K562 (cell line): ENCODE results near the gene ICAM3. TPM values are rescaled to one million over a fixed set of nuclear protein-coding genes. Genes with fewer than 3 reads are reported as not detected.
A peak's percentile ranks its signal among the peaks of the same experiment; 100 is the strongest.

Experiments
- ATAC-seq: fragments of 200-7000 bp; cut with Tn5 transposase; 3 replicates; pipeline ENCODE4 v1.9.1; 2020; ENCODE audit warnings: moderate library complexity
- BruUV-seq: library from RNA; stranded (reverse); fragments of 400-500 nt; replicated peaks from 2 replicates; lab custom pipeline; 2021; lab: Mats Ljungman, UMichigan
- CTCF ChIA-PET: fragments of 300-600 bp; formaldehyde crosslinking; extraction: SDS; loops from one replicate; lab custom pipeline; 2021; ENCODE audit warnings: low intra/inter-chr PET ratio; lab: Yijun Ruan, JAX
- POLR2A ChIA-PET: fragments of 300-600, 350-650 bp; sonication (Branson Sonifier 250); formaldehyde crosslinking; extraction: SDS; loops from one replicate; lab custom pipeline; 2021; ENCODE audit warnings: antibody characterized with exemption, inconsistent platforms; lab: Yijun Ruan, JAX
- DNase-seq, 4 experiments: peaks; one replicate each; pipeline versions ENCODE4 v3.0.0 to v3.0.0-alpha.2; 2011 to 2018; ENCODE audit warnings: low spot score in 3 of 4, mixed read lengths in 3 of 4; ENCODE audit errors: extremely low read depth in 1 of 4
- FAIRE-seq: peaks from 2 replicates; lab custom pipeline; 2011; peaks lifted over from hg19 to GRCh38; lab: Jason Lieb, UNC
- H2AFZ ChIP-seq: 2 replicates; pipeline ENCODE4 v1.6.0; 2011; ENCODE audit warnings: low read depth, low read length, control low read depth, inconsistent platforms
- H3K27ac ChIP-seq: fragments of 200-600 bp; 3 replicates; pipeline ENCODE4 v1.8.0; 2011; ENCODE audit warnings: low read depth, mild to moderate bottlenecking, control low read depth, inconsistent platforms, low read length, moderate library complexity, mixed read lengths; ENCODE audit errors: extremely low read depth
- H3K27me3 ChIP-seq, 2 experiments: fragments of 300-600 bp in 1 of 2; 2 replicates in 1 of 2; 3 replicates in 1 of 2; pipeline versions ENCODE4 v1.6.0 to v1.8.0; 2011; ENCODE audit warnings: inconsistent platforms in 2 of 2, low read length in 2 of 2, mild to moderate bottlenecking in 1 of 2, mixed read lengths in 1 of 2, moderate library complexity in 1 of 2; ENCODE audit not compliant: control insufficient read depth in 2 of 2, insufficient read depth in 2 of 2
- H3K36me3 ChIP-seq: fragments of 300-600 bp; 3 replicates; pipeline ENCODE4 v1.8.0; 2011; ENCODE audit warnings: mild to moderate bottlenecking, low read length, inconsistent platforms; ENCODE audit not compliant: control insufficient read depth, insufficient read depth
- H3K4me1 ChIP-seq, 2 experiments: fragments of 200-600 bp in 1 of 2; replicated peaks in 1 of 2; 2 replicates in 1 of 2; 3 replicates in 1 of 2; pipeline versions ENCODE4 v1.5.1 to v1.8.0; 2011; ENCODE audit warnings: inconsistent platforms in 2 of 2, low read length in 2 of 2, mild to moderate bottlenecking in 1 of 2, mixed read lengths in 1 of 2, moderate library complexity in 1 of 2; ENCODE audit not compliant: control insufficient read depth in 2 of 2, insufficient read depth in 2 of 2
- H3K4me2 ChIP-seq: 2 replicates; pipeline ENCODE4 v1.6.1; 2011; ENCODE audit warnings: low read length, control low read depth, inconsistent platforms, mixed read lengths; ENCODE audit not compliant: insufficient read depth
- H3K4me3 ChIP-seq: fragments of 200-600 bp; sonication (generic), shearing (Covaris generic); 2 replicates; pipeline ENCODE4 v1.5.1; 2016; ENCODE audit warnings: control low read depth, inconsistent platforms
- H3K79me2 ChIP-seq: fragments of 200-600 bp; 3 replicates; pipeline ENCODE4 v1.8.0; 2011; ENCODE audit warnings: low read length, inconsistent platforms; ENCODE audit not compliant: control insufficient read depth, insufficient read depth
- H3K9ac ChIP-seq, 2 experiments: 2 replicates each; pipeline versions ENCODE4 v1.6.0 to v1.6.1; 2011; ENCODE audit warnings: low read depth in 2 of 2, low read length in 2 of 2, control low read depth in 1 of 2, inconsistent platforms in 1 of 2, mild to moderate bottlenecking in 1 of 2, mixed read lengths in 1 of 2; ENCODE audit not compliant: insufficient read depth in 1 of 2
- H3K9me1 ChIP-seq: one replicate; pipeline ENCODE4 v1.6.0; 2011; ENCODE audit warnings: inconsistent platforms, mild to moderate bottlenecking, low read length, moderate library complexity; ENCODE audit not compliant: control insufficient read depth, insufficient read depth
- H3K9me3 ChIP-seq: replicated peaks from 2 replicates; pipeline ENCODE4 v1.5.1; 2011; ENCODE audit warnings: low read depth, low read length, inconsistent platforms; ENCODE audit not compliant: control insufficient read depth, insufficient read depth
- H4K20me1 ChIP-seq: replicated peaks from 2 replicates; pipeline ENCODE4 v1.6.1; 2011; ENCODE audit warnings: low read length, inconsistent platforms, mixed read lengths; ENCODE audit not compliant: control insufficient read depth, insufficient read depth
- CBX3 ChIP-seq, 2 experiments: IDR thresholded peaks; 1 replicate in 1 of 2; 2 replicates in 1 of 2; pipeline ENCODE4 v1.6.1; 2012; ENCODE audit warnings: inconsistent platforms in 2 of 2, low read length in 2 of 2, borderline replicate concordance in 1 of 2, control low read depth in 1 of 2
- COPS2 ChIP-seq: fragments of 450-650 bp; conservative IDR thresholded peaks from 2 replicates; pipeline ENCODE4 v1.6.1; 2016; ENCODE audit warnings: mild to moderate bottlenecking, moderate library complexity
- CSDE1 ChIP-seq, 2 experiments: fragments of 450-650 bp; IDR thresholded peaks; 2 replicates each; pipeline ENCODE4 v1.6.1; 2016; ENCODE audit warnings: mild to moderate bottlenecking in 1 of 2
- DACH1 ChIP-seq: fragments of 450-650 bp; IDR thresholded peaks from 2 replicates; pipeline ENCODE4 v1.6.1; 2018; ENCODE audit not compliant: partially characterized antibody
- ELF2 ChIP-seq: fragments of 250-450 bp; sonication (Bioruptor Pico); IDR thresholded peaks from 2 replicates; pipeline ENCODE4 v1.5.0; 2021; ENCODE audit warnings: mild to moderate bottlenecking
- ETS2 ChIP-seq: IDR thresholded peaks from 2 replicates; pipeline ENCODE4 v1.6.1; 2016; ENCODE audit warnings: borderline replicate concordance, missing genetic modification characterization, mild to moderate bottlenecking, moderate library complexity, missing compliant biosample characterization; ENCODE audit not compliant: poor library complexity, severe bottlenecking
- KLF10 ChIP-seq: fragments of 250-450 bp; sonication (Bioruptor Pico); IDR thresholded peaks from 2 replicates; pipeline ENCODE4 v1.6.1; 2021; ENCODE audit warnings: matching md5 sums
- NR2F6 ChIP-seq: fragments of 450-650 bp; formaldehyde crosslinking; IDR thresholded peaks from 2 replicates; pipeline ENCODE4 v1.4.0; 2020; ENCODE audit warnings: mild to moderate bottlenecking
- OTX1 ChIP-seq: fragments of 450-650 bp; formaldehyde crosslinking; IDR thresholded peaks from 2 replicates; pipeline ENCODE4 v1.4.0; 2022; ENCODE audit warnings: mild to moderate bottlenecking
- POLR2H ChIP-seq: IDR thresholded peaks from 2 replicates; pipeline ENCODE4 v1.6.1; 2016; ENCODE audit warnings: missing genetic modification characterization, low read depth, mild to moderate bottlenecking, control low read depth, missing compliant biosample characterization, moderate library complexity
- RBM25 ChIP-seq: fragments of 200-400 bp; formaldehyde crosslinking; IDR thresholded peaks from 2 replicates; pipeline ENCODE4 v1.6.1; 2018; ENCODE audit warnings: low read length, low read depth, moderate library complexity; ENCODE audit not compliant: severe bottlenecking
- STAT6 ChIP-seq: sonication (generic); formaldehyde crosslinking; IDR thresholded peaks from 2 replicates; pipeline ENCODE4 v1.8.1; 2023; ENCODE audit warnings: mild to moderate bottlenecking, missing genetic modification reagents
- USF1 ChIP-seq: sonication (generic); formaldehyde crosslinking; IDR thresholded peaks from 2 replicates; pipeline ENCODE4 v1.9.0; 2022; ENCODE audit warnings: mild to moderate bottlenecking, missing genetic modification reagents
- XRCC3 ChIP-seq: fragments of 450-650 bp; IDR thresholded peaks from 2 replicates; pipeline ENCODE4 v1.6.1; 2017; ENCODE audit warnings: mild to moderate bottlenecking, moderate library complexity
- ZKSCAN8 ChIP-seq: fragments of 200-800 bp; sonication (Bioruptor generic); IDR thresholded peaks from 2 replicates; pipeline ENCODE4 v1.6.1; 2016; ENCODE audit warnings: missing genetic modification characterization, missing compliant biosample characterization
- ZNF589 ChIP-seq: fragments of 200-800 bp; sonication (Bioruptor generic); IDR thresholded peaks from 2 replicates; pipeline ENCODE4 v1.6.1; 2016; ENCODE audit warnings: low read depth, missing genetic modification characterization, missing compliant biosample characterization
- ZZZ3 ChIP-seq: fragments of 450-650 bp; IDR thresholded peaks from 2 replicates; pipeline ENCODE4 v1.6.1; 2016; ENCODE audit warnings: antibody characterized with exemption, mild to moderate bottlenecking, moderate library complexity
- WGBS: fragments of 100-300 bp; shearing (Covaris generic); methylation state at CpG from one replicate; pipeline ENCODE4 v1.1.6; 2016; ENCODE audit warnings: low coverage, mixed read lengths; ENCODE audit not compliant: insufficient coverage; ENCODE audit errors: missing lambda C conversion rate; 5-methylcytosine and 5-hydroxymethylcytosine counted together
- in situ Hi-C: fragments of 300-500 bp; cut with MboI; formaldehyde crosslinking; loops from 4 replicates; pipeline ENCODE4 v1.15.0; 2018; ENCODE audit warnings: inconsistent platforms, mixed read lengths
- intact Hi-C: fragments of 100-400 bp; cut with micrococcal nuclease; formaldehyde crosslinking; loops from 2 replicates; pipeline ENCODE4 v1.14.2; 2022
- polyA plus RNA-seq, 8 experiments: library from polyadenylated mRNA; depleted of rRNA in 4 of 8; stranded (reverse) in 5 of 8; unstranded in 3 of 8; fragments of >200 nt; fragmentation: Nextera tagmentation in 2 of 8; fragmentation: Illumina TruSeq in 1 of 8; extraction: Ambion mirVana in 2 of 8; extraction: Trizol in 1 of 8; gene quantifications; 2 replicates each; pipeline versions ENCODE4 v1.2.1 to v1.2.3, GENCODE V29; 2011 to 2014; ENCODE audit warnings: inconsistent platforms in 1 of 8, missing spikeins in 1 of 8
- total RNA-seq, 7 experiments: library from RNA; depleted of rRNA in 6 of 7; stranded (reverse); fragments of >200 nt in 6 of 7; fragmentation: Illumina TruSeq in 2 of 7; extraction: Trizol in 2 of 7; gene quantifications; 2 replicates each; pipeline versions ENCODE4 v1.2.1 to v1.2.3, GENCODE V29; 2011 to 2021; ENCODE audit warnings: low replicate concordance in 1 of 7
- TF ChIP-seq, protein P1 (sequence below), 3 experiments: fragments of 200-800 bp in 1 of 3; sonication (Bioruptor generic) in 1 of 3; sonication (generic) in 1 of 3; formaldehyde crosslinking in 1 of 3; IDR thresholded peaks; 2 replicates each; pipeline versions ENCODE4 v1.6.1 to v1.8.0; 2016 to 2022; ENCODE audit warnings: mild to moderate bottlenecking in 2 of 3, missing compliant biosample characterization in 2 of 3, missing genetic modification characterization in 2 of 3, missing genetic modification reagents in 1 of 3

Gene ICAM3
- total and polyA plus RNA-seq, 9 of the 15 experiments (the other 6 are each of a cell fraction or from before 2014, with no cell fraction given): 6.5 to 39.5 (median 24.2) TPM

GRCh38 chr19:10379880-10380312 lies 40.5 kb upstream of the ICAM3 start (continued):
- TF ChIP-seq ZZZ3 (0 out of 2 replicates have a peak, but pooled peaks have one; percentile 74), RBM25 (peak; percentile 51), ELF2 (CRISPR knock-in tag) (0 out of 2 replicates have a peak, but pooled peaks have one; percentile 57), XRCC3 (no peak), CSDE1 (IDR thresholded peaks at IDR 0.05) (no peak), NR2F6 (CRISPR knock-in tag) (no peak), CBX3 (IDR thresholded peaks at IDR 0.05; ENCODE audit: borderline replicate concordance in 1 of 2, low read length in 2 of 2) (no peak), DACH1 (peak; percentile 6), ZKSCAN8 (CRISPR knock-in tag) (peak; percentile 100)
- TF ChIP-seq, protein P1, sequence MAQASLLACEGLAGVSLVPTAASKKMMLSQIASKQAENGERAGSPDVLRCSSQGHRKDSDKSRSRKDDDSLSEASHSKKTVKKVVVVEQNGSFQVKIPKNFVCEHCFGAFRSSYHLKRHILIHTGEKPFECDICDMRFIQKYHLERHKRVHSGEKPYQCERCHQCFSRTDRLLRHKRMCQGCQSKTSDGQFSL (CRISPR knock-in tag; IDR thresholded peaks at IDR 0.05): 0 out of 2 replicates have a peak, but pooled peaks have one; percentile 2
- TF ChIP-seq, protein P1 (tag; IDR thresholded peaks at IDR 0.05): no peak
- TF ChIP-seq, all 486 proteins: peak for 11

DNA sequence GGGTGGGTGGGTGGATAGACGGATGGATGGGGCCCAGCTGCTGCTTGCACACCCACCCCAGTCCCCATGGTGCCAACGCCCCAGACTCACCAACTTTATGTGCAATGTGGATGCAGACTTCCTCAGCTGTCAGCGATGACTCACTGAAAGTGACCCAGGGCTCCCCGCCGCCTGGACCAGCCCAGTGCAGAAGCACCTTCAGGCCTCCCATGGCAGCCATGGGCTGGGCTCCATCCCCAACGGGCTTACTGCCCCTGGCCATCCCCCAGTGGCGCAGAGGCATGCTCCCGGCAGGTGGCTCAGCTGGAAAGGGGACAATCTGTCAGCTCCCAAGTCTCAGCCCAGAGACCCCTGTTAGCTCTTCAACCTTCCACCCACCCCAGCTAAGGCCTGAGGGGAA lies 38.7 kb upstream of the ICAM3 start:
- H3K4me2 ChIP-seq: no peak overlapping the region
- DNase-seq (no peak), FAIRE-seq (no peak), ATAC-seq (no peak)
- CTCF ChIA-PET: no interaction called here
- intact Hi-C loops: no loop called here
- in situ Hi-C loops: no loop called here
- H3K79me2 ChIP-seq: peaks cover 28% of the 10 kb centered on the region
- WGBS: 95% methylated on average over 4 of the region's 8 CpGs
- no TSS peak for BruUV-seq
- H3K9me3 ChIP-seq: no peaks in the 10 kb centered on the region
- H3K4me1 ChIP-seq: peaks cover 8 to 18% of the 10 kb centered on the region in 2 experiments; a peak in 4 of 5 replicates
- H3K27me3 ChIP-seq: no peaks in the 10 kb centered on the region
- H2AFZ ChIP-seq: no peak overlapping the region
- H3K9me1 ChIP-seq: no peaks in the 10 kb centered on the region
- POLR2A ChIA-PET: interaction anchor here (0.9 to 1.1 kb wide), 2 partner anchors 16 to 88 kb away, joined by 3 to 4 read pairs; partner anchors contain the start of gene ICAM5
- H3K4me3 ChIP-seq: no peak overlapping the region
- peaks cover 27% of the 10 kb centered on the region for H3K36me3 ChIP-seq
- H3K27ac ChIP-seq: no peak overlapping the region
- H3K9ac ChIP-seq: peak overlapping the region in 1 of 2 experiments; percentile 74; a peak in 1 of 4 replicates
- H4K20me1 ChIP-seq: no peaks in the 10 kb centered on the region
- TF ChIP-seq USF1 (no peak), OTX1 (CRISPR knock-in tag) (no peak), ETS2 (tag) (no peak), COPS2 (no peak), ZNF589 (CRISPR knock-in tag) (no peak), POLR2H (no peak), STAT6 (CRISPR knock-in tag) (no peak), KLF10 (CRISPR knock-in tag) (no peak)
